Hindlimb muscle (tissue), 1 donor: ENCODE data around the gene WEE1. TPM values are rescaled to one million over a fixed set of nuclear protein-coding genes. Genes with fewer than 3 reads are reported as not detected.
"Not testable (repeated sequence)": the region's sequence is repeated elsewhere in the genome, so short reads cannot be mapped to it uniquely, and the experiment has no call there.

Experiments used
- DNase-seq: peaks from one replicate; pipeline ENCODE4 v3.0.0-alpha.2; 2013
- polyA plus RNA-seq: library from polyadenylated mRNA; unstranded; fragments of 120-200 nt; gene quantifications from one replicate; pipeline ENCODE4 v1.2.1, GENCODE V29; 2013; ENCODE audit not compliant: insufficient read length

Gene WEE1
- polyA plus RNA-seq, 1 donor = 29.1 TPM

DNA sequence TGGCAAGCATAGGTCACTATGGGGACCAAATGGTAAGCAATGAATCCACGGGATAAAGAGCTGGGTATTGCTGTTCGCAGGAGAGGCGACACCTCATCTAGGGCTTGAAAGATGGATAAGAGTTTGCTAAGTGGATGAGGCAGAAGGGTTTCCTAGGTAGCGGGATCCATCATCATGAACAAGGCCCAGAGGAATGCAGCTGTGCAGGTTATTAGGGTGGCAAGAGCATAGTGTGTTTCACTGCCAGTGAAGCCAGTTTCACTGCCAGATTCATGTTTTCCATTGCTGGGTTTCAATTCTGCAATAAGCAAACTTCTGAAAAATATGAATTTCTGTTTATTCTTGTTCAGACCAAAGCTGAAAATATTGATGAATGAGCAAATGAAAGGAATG is 27.2 kb downstream of the WEE1 start:
- no peak for DNase-seq

DNA sequence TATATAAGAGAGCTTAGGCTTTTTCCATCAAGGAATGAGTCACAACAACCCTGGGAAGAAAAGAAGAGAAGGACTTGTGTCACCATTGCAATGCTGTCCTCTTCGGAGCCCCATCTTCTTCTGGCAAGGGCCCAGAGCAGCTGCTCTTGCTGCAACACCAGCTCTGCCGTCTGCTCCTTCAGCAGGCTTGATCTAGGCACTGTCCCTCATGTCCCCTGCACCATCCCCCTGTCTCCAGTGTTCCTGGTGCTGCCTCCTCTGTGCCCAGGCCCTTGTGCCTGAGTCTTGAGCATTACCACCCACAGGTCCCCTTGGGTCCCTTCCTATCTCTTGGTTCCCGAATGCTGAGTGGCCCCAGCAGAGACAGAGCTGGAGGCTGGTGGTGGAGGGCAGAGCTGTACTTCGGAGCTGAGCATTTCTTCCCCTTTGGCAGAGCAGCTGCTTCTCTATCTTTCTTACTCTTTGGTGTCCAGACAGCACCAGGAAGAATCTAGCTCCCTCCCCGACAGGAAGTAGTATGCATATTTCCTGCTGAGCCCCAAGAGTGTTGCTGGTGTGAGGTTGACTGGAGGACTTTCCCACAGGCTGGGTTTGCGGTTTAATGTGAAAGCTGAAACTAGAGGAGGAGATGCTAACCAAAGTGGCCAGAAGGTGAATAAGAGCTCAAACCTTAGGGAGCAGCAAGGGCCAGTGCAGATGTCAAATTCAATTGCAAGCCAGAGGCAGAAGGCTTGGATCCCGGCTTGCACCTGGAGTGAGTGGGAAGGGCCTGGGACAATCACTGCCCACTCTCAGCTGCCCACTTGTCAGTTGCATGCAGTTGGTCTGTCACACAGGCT is 27.8 kb downstream of the WEE1 start:
- DNase-seq = peak; percentile 45

DNA sequence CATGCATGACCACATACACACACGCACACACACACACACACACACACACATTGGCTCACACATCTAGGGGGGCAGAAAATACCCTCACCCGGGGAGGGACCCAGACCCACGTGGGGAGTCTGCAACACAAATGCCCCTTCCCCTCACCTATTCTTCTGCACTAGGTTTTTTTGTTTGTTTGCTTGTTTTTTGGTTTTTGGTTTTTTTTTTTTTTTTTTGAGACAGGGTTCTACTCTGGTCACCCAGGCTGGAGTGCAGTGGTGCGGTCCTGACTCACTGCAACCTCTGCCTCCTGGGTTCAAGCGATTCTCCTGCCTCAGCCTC is 28.4 kb downstream of the WEE1 start:
- DNase-seq = no peak

DNA sequence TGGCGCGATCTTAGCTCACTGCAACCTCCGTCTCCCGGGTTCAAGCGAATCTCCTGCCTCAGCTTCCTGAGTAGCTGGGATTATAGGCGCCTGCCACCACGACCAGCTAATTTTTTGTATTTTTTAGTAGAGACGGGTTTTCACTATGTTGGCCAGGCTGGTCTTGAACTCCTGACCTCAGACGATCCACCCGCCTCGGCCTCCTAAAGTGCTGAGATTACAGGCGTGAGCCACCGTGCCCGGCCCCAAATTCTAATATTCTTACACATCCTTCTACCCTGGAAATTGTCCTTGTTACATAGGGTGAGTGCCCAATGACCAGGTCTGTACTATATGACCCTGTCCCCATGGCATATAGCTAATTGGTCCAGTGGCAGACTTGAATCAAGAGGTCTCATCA is 29.7 kb downstream of the WEE1 start:
- DNase-seq = not testable (repeated sequence)

DNA sequence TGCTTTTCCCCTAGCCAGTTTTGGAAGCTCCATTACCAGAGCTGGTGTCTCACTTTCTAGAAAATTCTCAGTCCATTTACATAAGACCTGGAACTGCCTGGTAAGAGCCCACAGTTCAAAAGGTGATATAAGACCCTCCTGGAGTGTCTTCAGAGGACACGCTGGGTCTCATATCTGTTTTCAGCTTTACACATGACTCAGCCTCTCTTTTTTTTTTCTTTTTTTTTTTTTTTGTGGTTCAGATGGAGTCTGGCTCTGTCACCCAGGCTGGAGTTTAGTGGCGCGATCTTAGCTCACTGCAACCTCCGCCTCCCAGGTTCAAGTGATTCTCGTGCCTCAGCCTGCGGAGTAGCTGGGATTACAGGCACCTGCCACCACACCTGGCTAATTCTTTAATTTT is 30.7 kb downstream of the WEE1 start:
- no peak for DNase-seq

DNA sequence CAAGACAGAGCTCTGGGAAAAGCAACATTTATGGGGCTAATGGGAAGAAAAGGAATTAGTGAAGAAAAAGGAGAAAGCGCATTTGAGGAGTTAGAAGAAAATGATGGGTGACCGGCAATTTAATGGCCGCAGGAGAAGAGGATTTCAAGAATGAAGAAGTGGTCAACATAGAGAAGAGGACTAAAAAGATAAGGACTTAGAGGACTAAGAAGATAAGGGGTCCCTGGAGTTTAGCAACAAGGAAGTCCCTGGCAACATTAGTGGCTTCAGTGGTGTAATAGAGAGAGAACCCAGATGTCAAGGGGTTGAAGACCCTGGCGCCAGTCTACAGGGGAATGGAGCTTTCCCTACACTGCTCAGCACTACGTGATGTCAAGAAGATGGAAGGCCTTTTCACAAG is 32.3 kb downstream of the WEE1 start:
- no peak for DNase-seq

DNA sequence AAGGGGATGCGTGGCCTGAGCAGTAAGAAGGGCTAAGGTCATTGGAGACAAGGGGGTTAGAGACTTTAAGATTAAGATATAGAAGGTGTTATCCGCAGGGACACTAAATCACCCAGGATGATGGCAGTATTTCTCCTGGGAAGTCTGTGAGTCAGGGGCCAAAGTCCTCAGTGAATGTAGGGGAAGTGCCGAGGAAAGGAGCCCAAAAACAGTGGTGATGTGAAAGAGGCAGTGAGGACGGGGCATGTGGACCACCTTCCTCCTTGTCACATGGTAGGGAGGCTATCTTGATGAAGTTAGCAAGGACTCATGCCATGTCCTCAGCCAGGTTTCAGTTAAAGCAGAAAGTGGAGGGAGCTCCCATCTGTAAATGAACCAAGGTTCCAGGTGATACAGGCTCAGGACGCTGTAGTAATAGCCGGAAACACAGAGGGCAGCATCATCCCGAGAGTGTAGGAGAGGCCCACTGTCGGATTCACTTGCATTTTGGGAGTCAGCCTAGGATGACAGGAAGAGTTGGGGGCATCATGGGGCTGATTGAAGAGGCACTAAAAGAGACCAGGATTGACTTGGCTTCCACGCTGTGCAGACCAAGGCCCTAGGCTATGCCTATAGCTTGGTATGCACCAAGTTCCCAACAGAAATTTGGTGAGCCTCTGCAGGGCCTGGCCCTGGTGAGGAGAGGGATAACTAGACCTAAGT is 33.5 kb downstream of the WEE1 start:
- no peak for DNase-seq

DNA sequence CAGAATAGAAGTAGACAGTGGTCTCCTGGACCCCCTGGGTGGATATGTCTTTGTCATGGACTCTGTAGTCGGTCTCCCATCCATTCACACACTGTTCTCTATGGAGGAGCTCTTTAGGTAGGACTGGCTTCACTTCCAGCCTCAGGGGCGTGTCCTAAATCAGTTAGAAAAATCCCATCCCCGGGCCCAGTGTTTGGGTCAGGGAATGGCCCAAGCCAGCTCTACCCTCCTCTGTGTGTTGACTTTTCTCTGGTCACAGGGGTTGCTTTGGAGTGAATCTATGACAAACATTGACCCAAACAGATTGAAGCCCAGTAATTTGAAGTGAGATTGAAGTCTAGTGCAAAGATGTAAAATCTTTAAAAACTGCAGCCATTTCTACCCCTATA is 34.0 kb downstream of the WEE1 start:
- no peak for DNase-seq

DNA sequence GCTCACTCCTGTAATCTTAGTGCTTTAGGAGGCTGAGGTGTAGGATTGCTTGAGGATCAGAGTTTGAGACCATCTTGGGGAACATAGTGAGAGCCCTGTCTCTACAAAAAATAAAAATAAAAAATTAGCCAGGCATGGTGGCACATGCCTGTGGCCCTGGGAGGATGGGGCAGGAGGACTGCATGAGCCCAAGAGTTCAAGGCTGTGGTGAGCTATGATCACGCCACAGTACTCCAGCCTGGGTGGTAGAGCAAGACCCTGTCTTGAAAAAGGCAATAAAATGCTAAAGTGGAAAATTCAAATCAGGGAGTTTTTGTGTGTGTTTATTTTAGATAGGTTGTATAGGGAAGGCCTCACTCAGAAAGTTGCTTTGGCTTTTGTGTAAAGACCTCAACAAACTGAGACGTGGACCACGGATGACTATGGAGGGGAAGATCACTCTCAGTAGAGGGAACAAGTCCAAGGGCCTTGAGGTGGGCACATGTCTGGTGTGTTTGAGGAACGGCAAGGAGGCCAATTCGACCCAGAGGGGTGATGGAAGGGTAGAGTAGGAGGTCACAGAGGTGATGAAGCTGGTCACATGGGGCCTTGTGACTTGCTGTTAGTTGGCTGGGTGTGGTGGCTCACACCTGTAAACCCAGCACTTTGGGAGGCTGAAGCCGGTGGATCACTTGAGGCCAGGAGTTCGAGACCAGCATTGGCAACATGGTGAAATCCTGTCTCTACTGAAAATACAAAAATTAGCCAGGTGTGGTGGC is 35.7 kb downstream of the WEE1 start:
- DNase-seq = no peak

DNA sequence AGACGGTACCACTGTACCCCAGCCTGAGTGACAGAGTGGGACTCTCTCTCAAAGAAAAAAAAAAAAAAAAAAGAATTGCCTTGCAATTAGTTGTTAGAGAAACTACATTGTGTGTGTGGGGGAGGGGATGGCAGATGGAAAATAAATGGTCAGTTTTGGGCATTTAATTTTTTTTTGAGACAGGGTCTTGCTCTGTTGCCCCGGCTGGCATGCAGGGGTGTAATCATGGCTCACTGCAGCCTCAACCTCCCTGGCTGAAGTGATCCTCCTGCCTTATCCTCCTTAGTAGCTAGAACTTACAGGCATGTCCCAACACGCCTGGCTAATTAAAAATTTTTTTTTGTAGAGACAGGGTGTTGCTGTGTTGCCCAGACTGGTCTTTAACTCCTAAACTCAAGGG is 36.4 kb downstream of the WEE1 start:
- DNase-seq = no peak

DNA sequence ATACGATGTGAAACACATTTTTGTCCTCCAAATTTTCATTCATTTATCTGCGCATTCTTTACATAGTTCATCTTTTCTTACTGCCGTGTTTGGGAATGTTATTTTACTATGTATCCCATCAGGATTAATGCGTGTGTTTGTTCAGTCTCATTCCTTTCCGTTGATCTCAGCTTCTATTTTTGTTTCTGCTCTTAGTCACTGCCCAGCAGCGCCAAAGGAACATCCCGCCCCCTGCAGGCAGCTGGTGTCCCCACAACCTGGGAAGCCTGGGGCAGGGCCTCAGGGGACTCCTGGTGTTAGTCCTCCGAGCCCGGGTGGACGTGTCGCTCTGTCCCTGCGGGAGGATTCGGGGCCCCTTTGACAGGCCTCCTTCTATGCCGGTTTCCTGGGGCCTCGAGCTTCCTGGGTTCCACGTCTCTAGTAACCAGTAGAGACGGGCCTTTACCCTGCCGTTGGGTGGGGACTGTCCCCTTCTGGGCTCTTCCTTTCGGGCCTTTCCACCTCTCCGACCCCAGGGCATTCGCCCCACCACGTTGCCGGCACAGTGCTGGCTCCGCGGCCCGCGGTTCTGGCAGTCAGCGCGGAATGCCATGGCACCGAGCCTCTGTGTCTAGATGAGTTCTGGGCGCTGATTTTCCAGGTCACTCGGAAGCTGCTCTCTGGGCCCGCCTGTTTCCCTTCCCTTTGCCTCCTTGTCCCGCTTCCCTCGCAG is 39.8 kb downstream of the WEE1 start:
- peak; percentile 96 for DNase-seq

DNA sequence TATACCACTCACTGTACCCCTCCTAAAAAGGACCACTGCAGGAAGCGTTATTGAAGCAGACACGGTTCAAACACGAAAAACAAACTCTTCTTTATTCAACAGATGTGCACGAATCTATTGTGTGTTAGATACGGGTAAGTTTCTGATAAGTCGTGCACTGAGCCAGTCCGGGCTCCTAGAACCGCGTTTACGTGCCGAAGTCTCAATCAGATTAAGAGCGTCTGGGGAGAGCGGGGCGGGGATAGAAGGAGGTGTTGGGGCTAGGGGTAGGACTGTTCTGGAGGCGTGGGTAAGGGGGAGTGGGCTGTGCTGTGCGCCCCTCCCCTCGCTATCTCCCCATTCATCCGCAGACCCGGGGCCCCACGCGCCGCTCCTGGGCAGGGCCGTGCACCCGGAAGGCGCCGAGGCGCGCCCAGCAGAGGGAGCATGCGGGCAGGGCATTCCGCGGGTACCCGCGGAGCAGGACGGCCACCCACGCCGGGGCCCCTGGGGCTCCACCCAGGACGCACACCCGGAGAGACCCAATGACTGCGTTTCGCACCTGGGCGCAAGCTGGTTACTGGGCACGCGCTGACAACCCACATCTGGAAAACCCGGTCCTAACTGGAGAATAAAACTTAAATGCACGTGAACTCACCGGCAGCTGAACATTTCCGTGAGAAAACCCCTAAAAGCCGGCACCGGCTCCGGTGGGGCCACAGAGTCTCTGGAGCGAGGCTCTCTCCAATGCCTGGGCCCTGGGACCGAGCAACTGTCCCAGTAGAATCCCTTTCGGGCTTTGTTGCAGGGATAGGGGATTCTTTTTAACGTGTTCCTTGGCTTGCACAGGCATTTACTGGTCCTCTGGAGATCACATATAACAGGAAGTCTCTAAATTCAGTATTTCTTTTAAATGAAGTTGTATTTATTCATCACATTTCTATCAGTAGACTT is 40.6 kb downstream of the WEE1 start:
- peak; percentile 83 for DNase-seq

DNA sequence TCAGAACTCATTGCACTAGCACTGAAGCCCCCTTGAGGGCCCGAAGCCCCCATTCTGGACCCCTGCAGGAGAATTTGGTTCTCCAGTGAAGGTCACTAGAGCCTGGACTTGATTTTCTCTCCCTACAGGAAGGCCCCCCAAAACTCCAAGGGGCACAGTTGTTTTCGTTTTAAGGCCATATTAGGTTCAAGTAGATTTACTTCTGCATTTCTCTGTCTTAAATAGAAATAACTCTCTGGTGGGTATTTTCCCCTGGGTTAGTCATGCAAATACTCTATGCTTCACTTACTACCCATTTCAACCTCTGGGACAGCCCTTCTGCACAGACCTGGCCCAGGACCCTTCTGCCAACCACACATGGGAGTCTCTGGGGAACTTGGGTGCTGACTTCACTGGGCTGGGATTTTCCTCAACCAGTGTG is 41.6 kb downstream of the WEE1 start:
- no peak for DNase-seq

DNA sequence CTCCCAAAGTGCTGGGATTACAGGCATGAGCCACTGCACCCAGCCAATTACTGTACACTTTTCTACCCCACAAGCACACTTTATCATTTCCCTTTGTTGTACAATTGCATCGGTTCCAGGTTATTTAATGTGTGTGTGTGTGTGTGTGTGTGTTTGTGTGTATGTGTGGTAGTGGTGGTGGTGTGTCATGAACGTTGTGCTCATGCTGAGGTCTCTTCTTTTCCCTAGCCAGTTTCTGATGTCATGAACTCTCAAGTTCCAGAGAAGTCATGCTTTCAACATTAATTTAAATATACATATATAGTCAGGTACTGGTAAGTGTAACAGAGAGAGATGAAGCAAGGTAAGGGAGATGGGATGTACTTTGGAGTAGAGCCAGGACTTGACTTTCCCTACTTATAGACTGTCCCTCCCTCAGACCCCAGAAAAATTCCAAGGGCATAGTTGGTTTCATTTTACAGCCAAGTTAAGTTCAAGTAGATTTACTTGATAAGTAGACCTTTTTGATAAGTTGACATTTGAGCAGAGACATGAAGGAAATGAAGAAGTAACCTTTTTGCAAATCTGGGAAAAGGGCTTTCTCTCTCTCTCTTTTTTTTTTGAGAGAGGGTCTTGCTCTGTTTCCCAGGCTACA is 42.7 kb downstream of the WEE1 start:
- no peak for DNase-seq

DNA sequence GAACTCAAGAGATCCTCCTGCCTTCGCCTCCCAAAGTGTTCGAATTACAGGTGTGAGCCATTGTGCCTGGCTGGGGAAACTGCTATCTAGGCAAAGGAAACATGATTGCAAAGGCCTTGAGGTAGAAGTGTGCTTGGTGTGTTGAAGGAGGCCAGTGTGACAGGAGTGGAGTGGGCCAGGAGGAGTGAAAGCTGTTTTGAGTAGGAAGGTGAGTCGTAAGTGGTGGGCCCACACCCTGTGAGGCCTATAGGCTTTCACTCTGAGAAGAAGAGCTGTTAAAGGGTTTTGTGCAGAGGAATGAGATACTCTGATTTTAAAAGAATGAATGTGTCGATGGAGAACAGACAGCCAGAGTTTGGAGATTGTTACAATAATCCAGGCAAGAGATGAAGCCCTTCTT is 43.4 kb downstream of the WEE1 start:
- DNase-seq = no peak

DNA sequence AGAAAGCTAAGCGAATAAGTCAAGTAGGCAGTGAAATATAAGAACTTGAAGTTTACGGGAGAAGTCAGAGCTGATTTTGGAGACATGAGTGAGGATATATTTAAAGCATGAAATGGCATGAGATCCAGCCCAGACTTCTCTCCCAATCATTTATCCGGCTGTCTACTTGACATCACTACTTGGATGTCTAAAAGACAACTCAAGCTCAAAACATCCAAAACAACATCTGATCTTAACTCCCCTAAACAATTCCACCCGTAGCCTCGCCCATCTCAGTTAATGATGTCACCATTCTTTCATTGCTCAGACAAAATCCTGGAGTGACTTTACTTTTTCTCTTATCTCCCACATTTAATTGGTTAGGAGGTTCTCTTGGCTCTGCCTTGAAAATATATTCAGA is 44.5 kb downstream of the WEE1 start:
- no peak for DNase-seq

DNA sequence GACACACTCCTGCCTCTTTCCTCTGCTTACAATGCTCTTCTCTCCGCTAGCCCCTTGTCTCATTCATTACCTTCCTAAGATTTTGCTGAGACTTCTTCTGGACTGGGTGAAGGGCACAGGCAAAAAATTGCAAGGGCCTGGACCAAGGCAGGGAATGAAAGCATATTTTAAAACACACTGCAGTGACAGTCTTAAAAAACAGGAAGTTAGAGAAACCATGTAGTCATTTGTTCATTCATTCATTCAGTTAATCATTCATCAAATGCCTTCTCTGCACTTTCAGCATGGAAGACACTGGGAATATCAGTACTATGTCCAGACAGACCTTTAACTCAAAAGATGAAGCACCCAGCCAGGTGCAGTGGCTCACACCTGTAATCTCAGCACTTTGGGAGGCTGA is 45.5 kb downstream of the WEE1 start:
- no peak for DNase-seq

DNA sequence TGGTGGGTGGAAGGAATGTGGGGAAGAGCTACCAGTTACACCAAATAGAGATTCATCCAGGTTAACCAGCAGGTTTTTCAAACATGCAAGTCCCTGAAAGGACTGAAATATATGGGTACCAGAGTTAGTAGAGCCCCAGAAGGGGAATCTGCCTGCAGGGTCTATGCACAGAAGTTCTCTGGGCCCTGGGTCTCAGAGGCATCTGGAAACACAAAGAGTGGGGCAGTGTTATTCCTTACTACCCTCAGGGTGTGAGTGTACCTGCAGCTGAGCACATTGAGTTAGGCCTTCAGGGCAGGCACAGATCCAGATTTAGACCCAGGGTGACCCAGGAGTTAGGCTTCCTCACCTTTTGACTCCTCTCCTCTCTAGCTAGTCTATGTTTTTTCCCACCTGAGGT is 46.5 kb downstream of the WEE1 start:
- no peak for DNase-seq

DNA sequence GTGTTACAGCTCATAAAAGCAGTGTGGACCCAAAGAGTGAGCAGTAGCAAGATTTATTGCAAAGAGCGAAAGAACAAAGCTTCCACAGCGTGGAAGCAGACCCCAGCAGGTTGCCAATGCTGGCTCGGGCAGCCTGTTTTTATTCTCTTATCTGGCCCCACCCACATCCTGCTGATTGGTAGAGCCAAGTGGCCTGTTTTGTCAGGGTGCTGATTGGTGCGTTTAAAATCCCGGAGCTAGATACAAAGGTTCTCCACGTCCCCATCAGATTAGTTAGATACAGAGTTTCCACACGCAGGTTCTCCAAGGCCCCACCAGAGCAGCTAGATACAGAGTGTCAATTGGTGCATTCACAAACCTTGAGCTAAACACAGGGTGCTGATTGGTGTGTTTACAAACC is 48.9 kb downstream of the WEE1 start:
- not testable (repeated sequence) for DNase-seq

DNA sequence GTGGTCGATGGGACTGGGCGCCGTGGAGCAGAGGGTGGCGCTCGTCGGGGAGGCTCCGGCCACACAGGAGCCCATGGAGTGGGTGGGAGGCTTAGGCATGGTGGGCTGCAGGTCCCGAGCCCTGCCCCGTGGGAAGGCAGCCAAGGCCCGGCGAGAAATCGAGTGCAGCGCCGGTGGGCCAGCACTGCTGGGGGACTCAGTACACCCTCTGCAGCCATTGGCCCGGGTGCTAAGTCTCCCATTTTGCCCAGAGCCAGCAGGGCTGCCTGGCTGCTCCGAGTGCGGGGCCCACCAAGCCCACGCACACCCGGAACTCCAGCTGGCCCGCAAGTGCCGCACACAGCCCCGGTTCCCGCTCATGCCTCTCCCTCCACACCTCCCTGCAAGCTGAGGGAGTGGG is 49.6 kb downstream of the WEE1 start:
- not testable (repeated sequence) for DNase-seq

DNA sequence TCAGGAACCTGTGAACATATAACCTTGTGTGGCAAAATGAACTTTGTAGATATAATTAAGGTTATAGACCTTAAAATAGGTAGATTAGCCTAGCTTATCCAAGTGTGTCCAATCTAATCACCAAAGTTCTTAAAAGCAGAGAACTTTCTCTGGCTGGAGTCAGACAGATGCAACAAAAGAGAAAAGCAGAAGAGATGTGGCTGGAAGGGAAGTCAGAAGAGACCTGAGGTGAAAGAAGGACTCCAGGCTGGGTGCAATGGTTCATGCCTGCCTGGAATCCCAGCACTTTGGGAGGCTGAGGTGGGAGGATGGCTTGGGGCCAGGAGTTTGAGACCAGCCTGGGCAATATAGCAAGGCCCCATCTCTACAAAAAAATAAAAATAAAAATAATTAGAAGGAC is 51.0 kb downstream of the WEE1 start:
- DNase-seq = no peak
